Testis (tissue), 2 donors: ENCODE data around the gene FAM107A.

ENCODE experiments used
- POLR2A ChIP-seq: fragments of 450-650 bp; IDR thresholded peaks from one replicate; pipeline ENCODE4 v1.6.1; 2017; ENCODE audit warnings: antibody characterized with exemption, mild to moderate bottlenecking, moderate library complexity
- TF ChIP-seq, protein P1 (sequence below), 3 experiments: fragments of 450-650 bp in 2 of 3; fragments of 200-600 bp in 1 of 3; sonication (generic) in 1 of 3; IDR thresholded peaks; one replicate each; pipeline ENCODE4 v1.5.1; 2016 to 2019; ENCODE audit warnings: antibody characterized with exemption in 3 of 3, mild to moderate bottlenecking in 2 of 3, moderate library complexity in 1 of 3

- TF ChIP-seq, protein P1, sequence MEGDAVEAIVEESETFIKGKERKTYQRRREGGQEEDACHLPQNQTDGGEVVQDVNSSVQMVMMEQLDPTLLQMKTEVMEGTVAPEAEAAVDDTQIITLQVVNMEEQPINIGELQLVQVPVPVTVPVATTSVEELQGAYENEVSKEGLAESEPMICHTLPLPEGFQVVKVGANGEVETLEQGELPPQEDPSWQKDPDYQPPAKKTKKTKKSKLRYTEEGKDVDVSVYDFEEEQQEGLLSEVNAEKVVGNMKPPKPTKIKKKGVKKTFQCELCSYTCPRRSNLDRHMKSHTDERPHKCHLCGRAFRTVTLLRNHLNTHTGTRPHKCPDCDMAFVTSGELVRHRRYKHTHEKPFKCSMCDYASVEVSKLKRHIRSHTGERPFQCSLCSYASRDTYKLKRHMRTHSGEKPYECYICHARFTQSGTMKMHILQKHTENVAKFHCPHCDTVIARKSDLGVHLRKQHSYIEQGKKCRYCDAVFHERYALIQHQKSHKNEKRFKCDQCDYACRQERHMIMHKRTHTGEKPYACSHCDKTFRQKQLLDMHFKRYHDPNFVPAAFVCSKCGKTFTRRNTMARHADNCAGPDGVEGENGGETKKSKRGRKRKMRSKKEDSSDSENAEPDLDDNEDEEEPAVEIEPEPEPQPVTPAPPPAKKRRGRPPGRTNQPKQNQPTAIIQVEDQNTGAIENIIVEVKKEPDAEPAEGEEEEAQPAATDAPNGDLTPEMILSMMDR (IDR thresholded peaks at IDR 0.05): no peak
- TF ChIP-seq POLR2A: no peak
These were observed 19.7 kb downstream of the FAM107A start for GRCh38 chr3:58557491-58557890.
